HepG2 (cell line): ENCODE data around the gene C4BPA. TPM values are rescaled to one million over a fixed set of nuclear protein-coding genes. Genes with fewer than 3 reads are reported as not detected.

ENCODE experiments used
- ATAC-seq: fragments of 200-7000 bp; cut with Tn5 transposase; 3 replicates; pipeline ENCODE4 v1.9.1; 2020; ENCODE audit warnings: mild to moderate bottlenecking, moderate library complexity
- BruUV-seq: library from RNA; stranded (reverse); fragments of 400-500 nt; replicated peaks from 2 replicates; lab custom pipeline; 2021; lab: Mats Ljungman, UMichigan
- CTCF ChIA-PET: fragments of 300-600 bp; formaldehyde crosslinking; extraction: SDS; loops from one replicate; lab custom pipeline; 2021; ENCODE audit warnings: low total read pairs, inconsistent platforms, low intra/inter-chr PET ratio; lab: Yijun Ruan, JAX
- POLR2A ChIA-PET: fragments of 350-600 bp; sonication (Branson Sonifier 250); formaldehyde crosslinking; loops from one replicate; lab custom pipeline; 2020; ENCODE audit warnings: antibody characterized with exemption, inconsistent platforms; lab: Yijun Ruan, JAX
- DNase-seq: peaks from one replicate; pipeline ENCODE4 v3.0.0-alpha.2; 2015; ENCODE audit warnings: low spot score
- FAIRE-seq: peaks from 3 replicates; lab custom pipeline; 2011; peaks lifted over from hg19 to GRCh38; lab: Jason Lieb, UNC
- H2AFZ ChIP-seq: one replicate; pipeline ENCODE4 v1.6.1; 2011; ENCODE audit warnings: low read length, inconsistent platforms
- H3K27ac ChIP-seq: fragments of 300-600 bp; 3 replicates; pipeline ENCODE4 v1.8.0; 2011; ENCODE audit warnings: mixed run types, mild to moderate bottlenecking, mixed read lengths, low read length, inconsistent platforms; ENCODE audit not compliant: insufficient read depth; ENCODE audit errors: extremely low read length
- H3K27me3 ChIP-seq, 2 experiments: fragments of 200-600 bp in 1 of 2; 2 replicates in 1 of 2; 3 replicates in 1 of 2; pipeline versions ENCODE4 v1.6.0 to v1.8.0; 2011; ENCODE audit warnings: low read length in 2 of 2, mild to moderate bottlenecking in 2 of 2, moderate library complexity in 2 of 2, inconsistent platforms in 1 of 2; ENCODE audit not compliant: insufficient read depth in 2 of 2, control insufficient read depth in 1 of 2
- H3K36me3 ChIP-seq, 2 experiments: fragments of 200-600 bp in 1 of 2; replicated peaks in 1 of 2; 2 replicates in 1 of 2; 3 replicates in 1 of 2; pipeline versions ENCODE4 v1.5.1 to v1.8.0; 2011; ENCODE audit warnings: low read length in 2 of 2, inconsistent platforms in 1 of 2; ENCODE audit not compliant: insufficient read depth in 2 of 2, control insufficient read depth in 1 of 2
- H3K4me1 ChIP-seq: 2 replicates; pipeline ENCODE4 v1.5.1; 2012; ENCODE audit warnings: low read length, inconsistent platforms; ENCODE audit not compliant: insufficient read depth
- H3K4me2 ChIP-seq: 2 replicates; pipeline ENCODE4 v1.6.0; 2011; ENCODE audit warnings: low read depth, low read length, inconsistent platforms
- H3K4me3 ChIP-seq, 3 experiments: fragments of 200-600 bp in 1 of 3; sonication (generic), shearing (Covaris generic) in 1 of 3; replicated peaks in 1 of 3; 2 replicates each; pipeline ENCODE4 v1.5.1; 2011 to 2016; ENCODE audit warnings: low read length in 3 of 3, inconsistent platforms in 2 of 3, low read depth in 2 of 3, mild to moderate bottlenecking in 2 of 3, control low read depth in 1 of 3, mixed read lengths in 1 of 3; ENCODE audit not compliant: insufficient read depth in 1 of 3
- H3K79me2 ChIP-seq: one replicate; pipeline ENCODE4 v1.6.1; 2011; ENCODE audit warnings: low read length, inconsistent platforms; ENCODE audit not compliant: insufficient read depth
- H3K9ac ChIP-seq: 2 replicates; pipeline ENCODE4 v1.6.0; 2011; ENCODE audit warnings: mild to moderate bottlenecking, low read depth, low read length, inconsistent platforms; ENCODE audit not compliant: insufficient read depth
- H3K9me3 ChIP-seq: 2 replicates; pipeline ENCODE4 v1.5.1; 2012; ENCODE audit warnings: mild to moderate bottlenecking, low read length
- H4K20me1 ChIP-seq: 2 replicates; pipeline ENCODE4 v1.6.0; 2011; ENCODE audit warnings: inconsistent platforms, mild to moderate bottlenecking, low read length, moderate library complexity; ENCODE audit not compliant: insufficient read depth
- EHMT2 ChIP-seq: fragments of 200-600 bp; sonication (generic); IDR thresholded peaks from 2 replicates; pipeline ENCODE4 v1.7.0; 2017; ENCODE audit warnings: antibody characterized with exemption, low read depth, low read length, borderline replicate concordance
- MED13 ChIP-seq: sonication (generic); formaldehyde crosslinking; IDR thresholded peaks from 2 replicates; pipeline ENCODE4 v1.5.0; 2020; ENCODE audit warnings: missing genetic modification reagents
- SP1 ChIP-seq, 2 experiments: fragments of 450-650 bp in 1 of 2; sonication (generic) in 1 of 2; formaldehyde crosslinking in 1 of 2; IDR thresholded peaks; 2 replicates each; pipeline versions ENCODE4 v1.4.0 to v1.6.1; 2016 to 2020; ENCODE audit warnings: missing genetic modification reagents in 1 of 2
- YEATS4 ChIP-seq: sonication (generic); formaldehyde crosslinking; IDR thresholded peaks from 2 replicates; pipeline ENCODE4 v1.4.0; 2020; ENCODE audit warnings: missing genetic modification reagents, borderline replicate concordance
- ZNF160 ChIP-seq: sonication (generic); formaldehyde crosslinking; IDR thresholded peaks from 2 replicates; pipeline ENCODE4 v1.8.0; 2022; ENCODE audit warnings: mild to moderate bottlenecking, inconsistent platforms, missing genetic modification reagents
- ZNF430 ChIP-seq: sonication (generic); formaldehyde crosslinking; IDR thresholded peaks from 2 replicates; pipeline ENCODE4 v1.9.0; 2021; ENCODE audit warnings: mild to moderate bottlenecking, missing genetic modification reagents
- ZNF562 ChIP-seq: sonication (generic); formaldehyde crosslinking; IDR thresholded peaks from 2 replicates; pipeline ENCODE4 v1.8.0; 2022; ENCODE audit warnings: missing genetic modification reagents, borderline replicate concordance
- ZNF777 ChIP-seq: sonication (generic); formaldehyde crosslinking; IDR thresholded peaks from 2 replicates; pipeline ENCODE4 v1.4.0; 2020; ENCODE audit warnings: missing genetic modification reagents
- WGBS: methylation state at CpG from one replicate; pipeline ENCODE4 v1.1.6; 2017; ENCODE audit warnings: low lambda C conversion rate; 5-methylcytosine and 5-hydroxymethylcytosine counted together
- in situ Hi-C: cut with HindIII; loops from 2 replicates; pipeline ENCODE4 v1.10.0; 2017; ENCODE audit warnings: low pct_unique_long_range_greater_than_20kb; ENCODE audit not compliant: extremely low pct_ligation_motif_present
- intact Hi-C: fragments of 100-400 bp; cut with micrococcal nuclease; formaldehyde crosslinking; loops from one replicate; pipeline ENCODE4 v1.10.0; 2022; ENCODE audit not compliant: unreplicated experiment
- polyA plus RNA-seq, 8 experiments: library from polyadenylated mRNA; depleted of rRNA in 3 of 8; stranded (reverse) in 7 of 8; unstranded in 1 of 8; fragments of >200 nt; fragmentation: Illumina TruSeq in 4 of 8; extraction: Trizol in 4 of 8; gene quantifications; 2 replicates each; pipeline versions ENCODE4 v1.2.1 to v1.2.3, GENCODE V29; 2011 to 2016; ENCODE audit warnings: low read depth in 4 of 8, missing spikeins in 1 of 8, mixed read lengths in 1 of 8; ENCODE audit not compliant: insufficient read depth in 1 of 8
- total RNA-seq, 5 experiments: library from RNA; depleted of rRNA; stranded (reverse); fragments of >200 nt; fragmentation: Illumina TruSeq; extraction: Trizol; gene quantifications; 2 replicates each; pipeline ENCODE4 v1.2.3, GENCODE V29; 2016; ENCODE audit warnings: low read depth in 1 of 5
- TF ChIP-seq, protein P1 (sequence below): sonication (generic); formaldehyde crosslinking; conservative IDR thresholded peaks from 2 replicates; pipeline ENCODE4 v1.8.0; 2022; ENCODE audit warnings: mild to moderate bottlenecking, moderate library complexity, missing genetic modification reagents
- TF ChIP-seq, protein P2 (sequence below): sonication (generic); formaldehyde crosslinking; IDR thresholded peaks from 2 replicates; pipeline ENCODE4 v1.4.0; 2020; ENCODE audit warnings: missing genetic modification reagents
- TF ChIP-seq, protein P3 (sequence below), 2 experiments: fragments of 450-650 bp in 1 of 2; sonication (generic) in 1 of 2; formaldehyde crosslinking in 1 of 2; IDR thresholded peaks; 2 replicates each; pipeline versions ENCODE4 v1.6.1 to v1.8.0; 2016 to 2022; ENCODE audit warnings: antibody characterized with exemption in 1 of 2, mild to moderate bottlenecking in 1 of 2, missing genetic modification reagents in 1 of 2

The C4BPA gene
- total and polyA plus RNA-seq, 2 of the 13 experiments (the other 11 are each of a cell fraction or from before 2014, with no cell fraction given) = 32.1 to 60.1 TPM

DNA sequence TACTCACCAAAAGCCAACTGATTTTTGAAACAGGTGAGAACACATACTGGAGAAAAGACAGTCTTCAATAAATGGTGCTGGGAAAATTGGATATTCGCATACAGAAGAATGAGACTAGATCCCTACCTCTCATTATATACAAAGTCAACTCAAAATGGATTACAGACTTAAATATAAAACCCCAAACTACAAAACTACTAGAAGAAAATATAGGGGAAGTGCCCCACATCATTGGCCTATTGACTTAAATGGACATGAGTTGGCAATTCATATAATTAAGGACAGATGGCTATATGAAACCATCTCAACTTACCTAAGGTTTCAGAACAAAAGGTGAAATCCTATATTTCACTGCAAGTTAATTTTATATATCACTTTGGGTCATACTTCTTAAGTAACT, 60.1 kb downstream of the C4BPA start (continued):
- no peak for TF ChIP-seq ZNF160
- TF ChIP-seq, protein P1, sequence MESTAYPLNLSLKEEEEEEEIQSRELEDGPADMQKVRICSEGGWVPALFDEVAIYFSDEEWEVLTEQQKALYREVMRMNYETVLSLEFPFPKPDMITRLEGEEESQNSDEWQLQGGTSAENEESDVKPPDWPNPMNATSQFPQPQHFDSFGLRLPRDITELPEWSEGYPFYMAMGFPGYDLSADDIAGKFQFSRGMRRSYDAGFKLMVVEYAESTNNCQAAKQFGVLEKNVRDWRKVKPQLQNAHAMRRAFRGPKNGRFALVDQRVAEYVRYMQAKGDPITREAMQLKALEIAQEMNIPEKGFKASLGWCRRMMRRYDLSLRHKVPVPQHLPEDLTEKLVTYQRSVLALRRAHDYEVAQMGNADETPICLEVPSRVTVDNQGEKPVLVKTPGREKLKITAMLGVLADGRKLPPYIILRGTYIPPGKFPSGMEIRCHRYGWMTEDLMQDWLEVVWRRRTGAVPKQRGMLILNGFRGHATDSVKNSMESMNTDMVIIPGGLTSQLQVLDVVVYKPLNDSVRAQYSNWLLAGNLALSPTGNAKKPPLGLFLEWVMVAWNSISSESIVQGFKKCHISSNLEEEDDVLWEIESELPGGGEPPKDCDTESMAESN (CRISPR knock-in tag) = no peak

DNA sequence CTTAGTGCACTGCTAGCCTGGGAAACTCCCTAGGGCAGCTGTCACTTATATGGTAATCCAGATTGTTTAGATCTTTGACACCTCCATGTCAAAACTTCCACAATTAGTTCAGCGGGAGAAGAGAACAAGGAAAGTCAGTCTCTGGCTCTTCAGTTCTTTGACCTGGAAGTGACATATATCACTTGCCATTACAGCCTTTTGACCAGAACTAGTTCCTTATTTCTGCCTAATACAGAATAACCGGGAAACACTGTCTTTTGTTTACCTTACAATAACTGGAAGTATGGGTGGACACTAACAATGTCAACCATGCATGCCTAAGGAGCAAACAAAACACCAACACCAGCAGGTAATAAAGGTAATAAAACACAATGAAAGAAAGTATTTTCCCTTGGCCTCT, 68.3 kb downstream of the C4BPA start:
- Histone ChIP-seq H4K20me1 (no peaks in the 10 kb centered on the region), H3K4me3 (no peak overlapping the region), H3K9me3 (no peaks in the 10 kb centered on the region), H3K4me1 (no peaks in the 10 kb centered on the region), H3K27me3 (no peaks in the 10 kb centered on the region), H3K4me2 (no peak overlapping the region), H3K9ac (no peak overlapping the region), H3K79me2 (no peaks in the 10 kb centered on the region), H3K27ac (no peak overlapping the region), H3K36me3 (no peaks in the 10 kb centered on the region), H2AFZ (no peak overlapping the region)
- ChIA-PET POLR2A (no interaction called here), CTCF (no interaction called here)
- intact Hi-C loops (no loop called here), in situ Hi-C loops (no loop called here)
- ATAC-seq = no peak
- DNase-seq = no peak
- FAIRE-seq = no peak
- 31% methylated on average over 2 of the region's 2 CpGs for WGBS
- no TSS peak for BruUV-seq
- TF ChIP-seq ZNF562 (CRISPR knock-in tag) (no peak), MED13 (CRISPR knock-in tag) (no peak), SP1 (IDR thresholded peaks at IDR 0.05) (no peak), SP1 (CRISPR knock-in tag; IDR thresholded peaks at IDR 0.05) (no peak), YEATS4 (CRISPR knock-in tag) (no peak), ZNF777 (CRISPR knock-in tag) (no peak), EHMT2 (no peak), ZNF430 (CRISPR knock-in tag) (no peak)
- TF ChIP-seq, protein P2, sequence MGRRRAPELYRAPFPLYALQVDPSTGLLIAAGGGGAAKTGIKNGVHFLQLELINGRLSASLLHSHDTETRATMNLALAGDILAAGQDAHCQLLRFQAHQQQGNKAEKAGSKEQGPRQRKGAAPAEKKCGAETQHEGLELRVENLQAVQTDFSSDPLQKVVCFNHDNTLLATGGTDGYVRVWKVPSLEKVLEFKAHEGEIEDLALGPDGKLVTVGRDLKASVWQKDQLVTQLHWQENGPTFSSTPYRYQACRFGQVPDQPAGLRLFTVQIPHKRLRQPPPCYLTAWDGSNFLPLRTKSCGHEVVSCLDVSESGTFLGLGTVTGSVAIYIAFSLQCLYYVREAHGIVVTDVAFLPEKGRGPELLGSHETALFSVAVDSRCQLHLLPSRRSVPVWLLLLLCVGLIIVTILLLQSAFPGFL (CRISPR knock-in tag) = no peak
- TF ChIP-seq, protein P3, sequence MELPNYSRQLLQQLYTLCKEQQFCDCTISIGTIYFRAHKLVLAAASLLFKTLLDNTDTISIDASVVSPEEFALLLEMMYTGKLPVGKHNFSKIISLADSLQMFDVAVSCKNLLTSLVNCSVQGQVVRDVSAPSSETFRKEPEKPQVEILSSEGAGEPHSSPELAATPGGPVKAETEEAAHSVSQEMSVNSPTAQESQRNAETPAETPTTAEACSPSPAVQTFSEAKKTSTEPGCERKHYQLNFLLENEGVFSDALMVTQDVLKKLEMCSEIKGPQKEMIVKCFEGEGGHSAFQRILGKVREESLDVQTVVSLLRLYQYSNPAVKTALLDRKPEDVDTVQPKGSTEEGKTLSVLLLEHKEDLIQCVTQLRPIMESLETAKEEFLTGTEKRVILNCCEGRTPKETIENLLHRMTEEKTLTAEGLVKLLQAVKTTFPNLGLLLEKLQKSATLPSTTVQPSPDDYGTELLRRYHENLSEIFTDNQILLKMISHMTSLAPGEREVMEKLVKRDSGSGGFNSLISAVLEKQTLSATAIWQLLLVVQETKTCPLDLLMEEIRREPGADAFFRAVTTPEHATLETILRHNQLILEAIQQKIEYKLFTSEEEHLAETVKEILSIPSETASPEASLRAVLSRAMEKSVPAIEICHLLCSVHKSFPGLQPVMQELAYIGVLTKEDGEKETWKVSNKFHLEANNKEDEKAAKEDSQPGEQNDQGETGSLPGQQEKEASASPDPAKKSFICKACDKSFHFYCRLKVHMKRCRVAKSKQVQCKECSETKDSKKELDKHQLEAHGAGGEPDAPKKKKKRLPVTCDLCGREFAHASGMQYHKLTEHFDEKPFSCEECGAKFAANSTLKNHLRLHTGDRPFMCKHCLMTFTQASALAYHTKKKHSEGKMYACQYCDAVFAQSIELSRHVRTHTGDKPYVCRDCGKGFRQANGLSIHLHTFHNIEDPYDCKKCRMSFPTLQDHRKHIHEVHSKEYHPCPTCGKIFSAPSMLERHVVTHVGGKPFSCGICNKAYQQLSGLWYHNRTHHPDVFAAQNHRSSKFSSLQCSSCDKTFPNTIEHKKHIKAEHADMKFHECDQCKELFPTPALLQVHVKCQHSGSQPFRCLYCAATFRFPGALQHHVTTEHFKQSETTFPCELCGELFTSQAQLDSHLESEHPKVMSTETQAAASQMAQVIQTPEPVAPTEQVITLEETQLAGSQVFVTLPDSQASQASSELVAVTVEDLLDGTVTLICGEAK (IDR thresholded peaks at IDR 0.05) = no peak
- TF ChIP-seq, protein P3 (CRISPR knock-in tag; IDR thresholded peaks at IDR 0.05) = no peak
